Mononuclear cell (primary cell): ENCODE measurements around the gene OXLD1. TPM values are rescaled to one million over a fixed set of nuclear protein-coding genes. Genes with fewer than 3 reads are reported as not detected.
"Not testable (repeated sequence)": the region's sequence is repeated elsewhere in the genome, so short reads cannot be mapped to it uniquely, and the experiment has no call there.

Experiments
- H3K27me3 ChIP-seq: 2 replicates; pipeline ENCODE4 v1.6.0; 2011; ENCODE audit warnings: low read length, control low read depth; ENCODE audit not compliant: insufficient read depth
- H3K4me1 ChIP-seq: 2 replicates; pipeline ENCODE4 v1.5.1; 2011; ENCODE audit warnings: mild to moderate bottlenecking, low read length, control low read depth; ENCODE audit not compliant: insufficient read depth
- H3K4me3 ChIP-seq: 2 replicates; pipeline ENCODE4 v1.5.1; 2011; ENCODE audit warnings: mild to moderate bottlenecking, low read length, moderate library complexity
- H3K9me3 ChIP-seq: 2 replicates; pipeline ENCODE4 v1.5.1; 2011; ENCODE audit warnings: low read depth, mild to moderate bottlenecking, control low read depth, low read length
- total RNA-seq: library from RNA; depleted of rRNA; stranded (reverse); fragments of >200 nt; gene quantifications from one replicate; pipeline ENCODE4 v1.2.3, GENCODE V29; 2012

Gene OXLD1
- total RNA-seq, 1 donor: 19.3 TPM

DNA sequence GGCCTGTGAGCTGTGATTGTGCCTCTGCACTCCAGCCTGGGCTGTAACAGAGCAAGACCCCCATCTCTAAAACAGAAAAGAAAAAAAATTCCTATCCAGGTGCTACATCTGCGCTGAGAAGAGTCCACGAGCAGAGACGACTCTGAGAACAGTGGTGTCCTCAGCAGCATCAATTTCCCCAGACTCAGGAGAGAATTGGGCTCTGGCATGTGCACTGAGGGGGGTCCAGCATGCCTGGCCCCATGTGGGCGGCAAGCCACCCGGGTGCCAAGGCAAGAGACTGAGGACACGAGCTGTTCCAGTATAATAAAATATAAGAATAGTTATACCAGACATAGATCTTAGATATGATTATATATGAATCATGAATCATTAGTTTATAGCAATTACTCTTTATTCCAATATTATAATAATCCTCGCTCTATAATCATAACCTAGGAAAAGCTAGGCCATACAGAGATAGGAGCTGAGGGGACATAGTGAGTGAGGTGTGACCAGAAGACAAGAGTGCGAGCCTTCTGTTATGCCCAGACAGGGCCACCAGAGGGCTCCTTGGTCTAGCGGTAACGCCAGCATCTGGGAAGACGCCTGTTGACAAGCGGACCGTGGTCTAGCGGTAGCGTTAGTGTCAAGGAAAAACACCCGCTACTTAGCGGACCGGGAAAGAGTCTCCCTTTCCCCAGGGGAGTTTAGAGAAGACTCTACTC, 9.3 kb upstream of the OXLD1 start:
- H3K27me3 ChIP-seq: not testable (repeated sequence)

DNA sequence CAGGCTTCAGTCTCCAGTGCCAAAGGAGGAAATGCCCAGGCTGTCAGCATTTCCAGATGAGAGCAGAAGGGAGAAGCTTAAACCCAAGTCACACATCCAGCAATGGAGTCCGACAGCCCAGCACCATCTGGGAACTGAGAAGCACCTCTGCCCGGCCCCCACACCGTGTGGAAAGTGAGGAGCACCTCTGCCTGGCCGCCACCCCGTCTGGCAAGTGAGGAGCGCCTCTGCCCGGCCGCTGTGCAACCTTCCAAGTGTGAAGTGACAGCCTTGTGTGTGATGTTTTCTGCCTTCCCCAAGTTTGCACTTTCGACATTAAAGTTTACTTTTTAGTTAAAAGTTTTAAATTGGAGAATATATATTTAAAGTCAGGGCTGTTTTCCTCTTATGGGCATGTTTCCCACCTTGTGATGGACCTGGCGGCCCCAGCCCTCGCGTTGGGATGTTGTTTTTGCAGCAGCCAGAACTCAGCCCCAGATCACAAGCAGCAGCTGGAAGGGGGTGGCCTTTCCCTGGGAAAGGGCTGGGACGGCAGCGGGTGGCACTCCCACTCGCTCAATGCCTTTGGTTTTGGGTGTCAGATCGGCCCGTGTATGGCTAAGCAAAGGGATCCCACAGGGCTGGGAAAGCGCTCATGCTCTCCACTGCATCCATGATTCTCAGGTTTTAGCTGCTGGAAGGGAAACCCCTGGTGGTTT, 7.3 kb upstream of the OXLD1 start:
- no peak overlapping the region for H3K4me3 ChIP-seq
- H3K27me3 ChIP-seq: no peaks in the 10 kb centered on the region
- H3K4me1 ChIP-seq: no peaks in the 10 kb centered on the region
- no peaks in the 10 kb centered on the region for H3K9me3 ChIP-seq

More for the DNA sequence above, 9.3 kb upstream of the OXLD1 start:
- H3K9me3 ChIP-seq, H3K4me1 ChIP-seq, H3K4me3 ChIP-seq: not testable (repeated sequence)

DNA sequence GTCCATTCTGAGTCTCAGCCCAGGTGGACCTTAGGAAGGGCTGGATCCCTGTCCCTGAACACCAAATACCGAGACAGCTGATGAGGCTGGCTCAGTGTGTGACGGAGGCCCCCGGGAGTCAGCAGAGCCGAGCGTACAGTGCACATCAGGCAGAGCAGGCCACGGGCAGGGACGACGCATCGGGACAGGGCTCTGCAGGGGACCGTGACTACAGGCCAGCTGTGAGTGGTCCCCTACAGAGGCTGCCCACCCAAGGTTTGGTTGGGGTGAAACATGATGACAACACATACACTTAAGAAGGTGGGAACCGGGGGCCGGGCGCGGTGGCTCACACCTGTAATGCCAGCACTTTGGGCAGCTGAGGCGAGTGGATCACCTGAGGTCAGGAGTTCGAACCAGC, 6.5 kb upstream of the OXLD1 start:
- peaks cover 7% of the 10 kb centered on the region for H3K4me1 ChIP-seq
- H3K27me3 ChIP-seq: no peaks in the 10 kb centered on the region
- H3K9me3 ChIP-seq: no peaks in the 10 kb centered on the region
- no peak overlapping the region for H3K4me3 ChIP-seq

GRCh38 chr17:81672504-81672903, 6.1 kb upstream of the OXLD1 start:
- no peaks in the 10 kb centered on the region for H3K9me3 ChIP-seq
- no peak overlapping the region for H3K4me3 ChIP-seq
- no peaks in the 10 kb centered on the region for H3K27me3 ChIP-seq
- H3K4me1 ChIP-seq: peaks cover 11% of the 10 kb centered on the region

- no peaks in the 10 kb centered on the region for H3K9me3 ChIP-seq
- H3K4me3 ChIP-seq: no peak overlapping the region
- peaks cover 30% of the 10 kb centered on the region for H3K4me1 ChIP-seq
- no peaks in the 10 kb centered on the region for H3K27me3 ChIP-seq
Observed at GRCh38 chr17:81667754-81668153, 1.3 kb upstream of the OXLD1 start.

GRCh38 chr17:81666092-81666341, 388 bp downstream of the OXLD1 start:
- Histone ChIP-seq H3K4me3 (peak overlapping the region; percentile 90), H3K4me1 (peaks cover 30% of the 10 kb centered on the region)

GRCh38 chr17:81665205-81666091, 957 bp downstream of the OXLD1 start:
- Histone ChIP-seq H3K4me3 (peak overlapping the region; percentile 90), H3K27me3 (no peaks in the 10 kb centered on the region), H3K9me3 (no peaks in the 10 kb centered on the region), H3K4me1 (peaks cover 30% of the 10 kb centered on the region)

More at GRCh38 chr17:81666092-81666341, 388 bp downstream of the OXLD1 start:
- Histone ChIP-seq H3K9me3 (no peaks in the 10 kb centered on the region), H3K27me3 (no peaks in the 10 kb centered on the region)

- Histone ChIP-seq H3K4me3 (no peak overlapping the region), H3K27me3 (no peaks in the 10 kb centered on the region), H3K9me3 (no peaks in the 10 kb centered on the region), H3K4me1 (peaks cover 30% of the 10 kb centered on the region)
Observed at GRCh38 chr17:81664051-81664470, 2.3 kb downstream of the OXLD1 start.

DNA sequence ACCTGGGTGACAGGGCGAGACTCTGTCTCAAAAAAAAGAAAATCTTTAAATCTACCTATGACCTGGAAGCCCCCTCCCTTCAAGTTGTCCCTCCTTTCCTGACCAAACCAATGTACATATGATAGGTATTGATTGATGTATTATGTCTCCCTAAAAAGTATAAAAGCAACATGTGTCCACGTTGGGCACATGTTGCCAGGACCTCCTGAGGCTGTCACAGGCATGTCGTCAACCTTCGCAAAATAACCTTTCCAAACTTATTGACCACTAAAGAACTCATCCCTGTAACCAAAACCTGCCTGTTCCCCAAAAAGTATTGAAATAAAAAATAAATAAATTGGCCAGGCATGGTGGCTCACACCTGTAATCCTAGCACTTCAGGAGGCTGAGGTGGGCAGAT, 4.4 kb downstream of the OXLD1 start:
- no peaks in the 10 kb centered on the region for H3K27me3 ChIP-seq
- H3K4me3 ChIP-seq: no peak overlapping the region
- H3K4me1 ChIP-seq: peaks cover 17% of the 10 kb centered on the region
- H3K9me3 ChIP-seq: no peaks in the 10 kb centered on the region

GRCh38 chr17:81660441-81660840, 6.0 kb downstream of the OXLD1 start:
- Histone ChIP-seq H3K27me3 (no peaks in the 10 kb centered on the region), H3K9me3 (no peaks in the 10 kb centered on the region), H3K4me1 (peaks cover 12% of the 10 kb centered on the region), H3K4me3 (no peak overlapping the region)

- Histone ChIP-seq H3K4me1 (peaks cover 5% of the 10 kb centered on the region), H3K27me3 (no peaks in the 10 kb centered on the region), H3K4me3 (no peak overlapping the region), H3K9me3 (no peaks in the 10 kb centered on the region)
Observed at GRCh38 chr17:81659038-81659437, 7.4 kb downstream of the OXLD1 start.

- Histone ChIP-seq H3K4me1 (peaks cover 18% of the 10 kb centered on the region), H3K4me3 (no peak overlapping the region), H3K27me3 (no peaks in the 10 kb centered on the region), H3K9me3 (no peaks in the 10 kb centered on the region)
Observed at GRCh38 chr17:81656835-81657234, 9.6 kb downstream of the OXLD1 start.

DNA sequence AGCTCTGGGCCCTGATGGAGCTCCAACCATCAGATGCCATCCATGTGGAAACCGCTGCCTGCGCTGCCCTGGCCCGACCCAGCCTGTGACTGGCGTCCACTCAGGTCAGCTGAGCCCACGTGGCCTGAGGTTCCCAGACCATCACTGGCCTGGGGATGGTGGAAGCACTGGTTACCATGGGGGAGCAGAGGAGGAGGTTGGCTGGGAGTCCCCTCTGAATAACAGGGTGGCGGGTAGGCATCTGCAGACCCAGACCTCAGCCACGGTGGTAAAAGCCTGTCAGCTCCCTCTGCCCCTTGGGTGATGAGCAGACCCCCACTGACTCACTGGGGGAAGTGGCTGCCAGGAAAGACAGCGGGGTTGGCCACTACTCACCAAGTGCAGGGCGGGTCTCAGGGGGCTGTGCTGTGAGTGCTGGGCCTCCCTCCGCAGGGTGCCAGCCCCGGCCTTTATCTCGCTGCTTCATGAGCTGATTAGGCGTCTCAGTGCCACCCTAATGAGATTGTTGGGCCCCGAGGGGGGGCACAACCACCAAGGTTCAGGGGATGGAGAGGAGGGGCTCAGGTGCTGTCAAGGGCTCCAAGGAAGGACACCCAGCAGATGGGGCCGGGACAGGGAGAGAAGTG, 10.2 kb downstream of the OXLD1 start, which contains the start of gene PDE6G:
Gene PDE6G (minus strand): TSS at position 425 of the 626 bp plus-strand sequence. CDS start 3,237 bp downstream, outside the sequence.
- Histone ChIP-seq H3K9me3 (no peaks in the 10 kb centered on the region), H3K27me3 (no peaks in the 10 kb centered on the region), H3K4me3 (no peak within 1 kb of the TSS), H3K4me1 (peaks cover 18% of the 10 kb centered on the region)

DNA sequence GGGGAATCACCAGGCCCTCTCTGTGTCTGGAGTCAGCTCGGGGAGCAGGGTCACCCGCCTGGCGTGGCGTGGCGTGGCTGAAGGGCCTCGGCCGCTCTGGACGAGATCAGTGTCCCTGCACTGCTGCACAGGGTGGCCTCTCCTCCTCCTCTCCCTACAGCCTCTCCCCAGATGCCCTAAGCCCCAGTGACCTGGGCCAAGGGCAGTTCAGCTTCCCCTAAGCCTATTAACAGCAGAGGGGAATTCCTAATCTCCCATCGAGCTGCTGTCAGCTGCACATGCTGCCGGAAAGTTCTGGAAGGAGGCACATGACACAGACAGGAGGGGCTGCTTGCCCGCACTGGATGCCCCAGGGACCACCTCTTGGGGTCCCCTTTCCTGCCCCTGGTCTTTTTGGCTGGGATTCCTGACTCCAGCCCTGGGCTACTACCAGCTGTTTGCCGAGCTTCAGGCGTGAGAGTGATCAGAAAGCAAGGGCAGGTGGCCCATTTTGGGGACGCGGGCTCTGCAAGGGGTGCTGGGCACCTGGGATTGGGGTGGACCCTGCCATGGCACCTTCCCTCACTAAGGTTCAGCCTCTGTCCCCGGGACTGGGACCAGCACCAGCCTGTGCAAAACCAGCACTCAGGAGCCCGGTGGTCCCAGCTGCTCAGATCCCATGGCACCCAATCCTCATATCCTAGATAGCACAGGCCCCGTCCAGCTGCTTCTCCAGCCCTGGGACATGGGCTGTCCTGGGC, 10.9 kb downstream of the OXLD1 start:
- Histone ChIP-seq H3K4me3 (no peak overlapping the region), H3K4me1 (peaks cover 18% of the 10 kb centered on the region), H3K27me3 (no peaks in the 10 kb centered on the region), H3K9me3 (no peaks in the 10 kb centered on the region)
